H9 (cell line): Measurements from ENCODE around the gene AKT3. TPM values are rescaled to one million over a fixed set of nuclear protein-coding genes. Genes with fewer than 3 reads are reported as not detected.
A peak's percentile ranks its signal among the peaks of the same experiment; 100 is the strongest.

ENCODE experiments used
- DNase-seq: peaks from one replicate; pipeline ENCODE4 v3.0.0-alpha.2; 2017
- H2AFZ ChIP-seq: one replicate; pipeline ENCODE4 v1.6.1; 2013; ENCODE audit warnings: mild to moderate bottlenecking, low read length, control low read depth, moderate library complexity
- H2AK5ac ChIP-seq: 2 replicates; pipeline ENCODE4 v1.6.1; 2013; ENCODE audit warnings: low read length, control low read depth, mixed read lengths; ENCODE audit not compliant: insufficient read length
- H2BK120ac ChIP-seq: one replicate; pipeline ENCODE4 v1.6.1; 2013; ENCODE audit warnings: low read depth, mild to moderate bottlenecking, low read length, control low read depth, inconsistent platforms; ENCODE audit not compliant: poor library complexity, severe bottlenecking
- H2BK12ac ChIP-seq: 2 replicates; pipeline ENCODE4 v1.6.1; 2013; ENCODE audit warnings: low read length, control low read depth, mixed read lengths, low read depth; ENCODE audit not compliant: insufficient read length
- H2BK15ac ChIP-seq: 2 replicates; pipeline ENCODE4 v1.6.1; 2013; ENCODE audit warnings: low read depth, low read length, control low read depth
- H2BK20ac ChIP-seq: one replicate; pipeline ENCODE4 v1.6.1; 2013; ENCODE audit warnings: low read depth, mild to moderate bottlenecking, low read length, control low read depth, inconsistent platforms; ENCODE audit not compliant: poor library complexity, severe bottlenecking
- H2BK5ac ChIP-seq: 2 replicates; pipeline ENCODE4 v1.6.1; 2013; ENCODE audit warnings: low read length, control low read depth, mixed read lengths; ENCODE audit not compliant: insufficient read length
- H3K14ac ChIP-seq: 2 replicates; pipeline ENCODE4 v1.6.1; 2013; ENCODE audit warnings: low read length, control low read depth; ENCODE audit not compliant: insufficient read depth
- H3K18ac ChIP-seq: 2 replicates; pipeline ENCODE4 v1.6.1; 2013; ENCODE audit warnings: low read depth, mild to moderate bottlenecking, mixed read lengths, low read length, control low read depth; ENCODE audit not compliant: insufficient read length
- H3K23ac ChIP-seq: 2 replicates; pipeline ENCODE4 v1.6.1; 2013; ENCODE audit warnings: low read length, control low read depth, mixed read lengths, low read depth; ENCODE audit not compliant: insufficient read length
- H3K23me2 ChIP-seq: 2 replicates; pipeline ENCODE4 v1.6.1; 2013; ENCODE audit warnings: low read depth, mild to moderate bottlenecking, mixed read lengths, low read length, control low read depth; ENCODE audit not compliant: insufficient read length, poor library complexity, severe bottlenecking
- H3K27ac ChIP-seq: 2 replicates; pipeline ENCODE4 v1.5.1; 2013; ENCODE audit warnings: low read length, control low read depth, mixed read lengths, low read depth; ENCODE audit not compliant: insufficient read length
- H3K27me3 ChIP-seq: 2 replicates; pipeline ENCODE4 v1.6.1; 2013; ENCODE audit warnings: low read length, control low read depth, inconsistent platforms; ENCODE audit not compliant: insufficient read depth
- H3K4ac ChIP-seq: 2 replicates; pipeline ENCODE4 v1.6.1; 2013; ENCODE audit warnings: low read depth, mild to moderate bottlenecking, control low read depth, inconsistent platforms, low read length, moderate library complexity
- H3K4me1 ChIP-seq: 2 replicates; pipeline ENCODE4 v1.6.1; 2013; ENCODE audit warnings: low read length, control low read depth, inconsistent platforms; ENCODE audit not compliant: insufficient read depth
- H3K4me2 ChIP-seq: 2 replicates; pipeline ENCODE4 v1.6.1; 2013; ENCODE audit warnings: low read length, control low read depth, mixed read lengths; ENCODE audit not compliant: insufficient read length, insufficient read depth
- H3K56ac ChIP-seq: 2 replicates; pipeline ENCODE4 v1.6.1; 2013; ENCODE audit warnings: low read depth, mild to moderate bottlenecking, mixed read lengths, low read length, control low read depth; ENCODE audit not compliant: insufficient read length
- H3K79me1 ChIP-seq: 2 replicates; pipeline ENCODE4 v1.6.1; 2013; ENCODE audit warnings: low read depth, mild to moderate bottlenecking, moderate library complexity, low read length, control low read depth, inconsistent platforms; ENCODE audit not compliant: insufficient read depth, poor library complexity, severe bottlenecking
- H3K79me2 ChIP-seq: 2 replicates; pipeline ENCODE4 v1.6.1; 2013; ENCODE audit warnings: low read length, control low read depth, inconsistent platforms; ENCODE audit not compliant: insufficient read depth
- H3K9ac ChIP-seq: 2 replicates; pipeline ENCODE4 v1.6.1; 2013; ENCODE audit warnings: low read length, control low read depth, mixed read lengths; ENCODE audit not compliant: insufficient read length; ENCODE audit errors: extremely low read depth
- H3K9me3 ChIP-seq: one replicate; pipeline ENCODE4 v1.6.1; 2013; ENCODE audit warnings: low read depth, low read length, inconsistent platforms; ENCODE audit not compliant: control insufficient read depth
- H3T11ph ChIP-seq: one replicate; pipeline ENCODE4 v1.6.1; 2013; ENCODE audit warnings: mild to moderate bottlenecking, low read length, control low read depth, inconsistent platforms
- H4K20me1 ChIP-seq: one replicate; pipeline ENCODE4 v1.6.1; 2013; ENCODE audit not compliant: control insufficient read depth, insufficient read length, insufficient read depth
- H4K5ac ChIP-seq: 2 replicates; pipeline ENCODE4 v1.6.1; 2013; ENCODE audit warnings: low read depth, mild to moderate bottlenecking, mixed read lengths, low read length, control low read depth; ENCODE audit not compliant: insufficient read length
- H4K8ac ChIP-seq: replicated peaks from 2 replicates; pipeline ENCODE4 v1.6.1; 2013; ENCODE audit warnings: low read length, control low read depth, mixed read lengths, low read depth; ENCODE audit not compliant: insufficient read length
- H4K91ac ChIP-seq: 2 replicates; pipeline ENCODE4 v1.6.1; 2013; ENCODE audit warnings: low read depth, mild to moderate bottlenecking, moderate library complexity, mixed read lengths, low read length, control low read depth; ENCODE audit not compliant: insufficient read length
- H3K27ac Mint-ChIP-seq, 3 experiments: 2 replicates in 2 of 3; 3 replicates in 1 of 3; pipeline ENCODE4 v1.8.0; 2020 to 2021; ENCODE audit warnings: mixed read lengths in 3 of 3, mild to moderate bottlenecking in 1 of 3, moderate library complexity in 1 of 3
- H3K27me3 Mint-ChIP-seq: 2 replicates; pipeline ENCODE4 v1.8.0; 2021; ENCODE audit warnings: low read depth, mild to moderate bottlenecking, moderate library complexity, mixed read lengths
- H3K36me3 Mint-ChIP-seq, 3 experiments: 2 replicates in 2 of 3; 3 replicates in 1 of 3; pipeline ENCODE4 v1.8.0; 2020 to 2021; ENCODE audit warnings: low read depth in 3 of 3, mixed read lengths in 3 of 3; ENCODE audit not compliant: insufficient read depth in 1 of 3
- H3K4me1 Mint-ChIP-seq, 2 experiments: 2 replicates each; pipeline ENCODE4 v1.8.0; 2020; ENCODE audit warnings: mixed read lengths in 2 of 2
- H3K4me3 Mint-ChIP-seq, 2 experiments: 2 replicates in 1 of 2; 3 replicates in 1 of 2; pipeline ENCODE4 v1.8.0; 2020 to 2021; ENCODE audit warnings: mild to moderate bottlenecking in 2 of 2, mixed read lengths in 2 of 2, moderate library complexity in 1 of 2
- H3K9me3 Mint-ChIP-seq, 2 experiments: 2 replicates in 1 of 2; 3 replicates in 1 of 2; pipeline ENCODE4 v1.8.0; 2020; ENCODE audit warnings: mild to moderate bottlenecking in 2 of 2, mixed read lengths in 2 of 2, moderate library complexity in 1 of 2
- WGBS: extraction: QIAGEN DNeasy Blood & Tissue Kit; methylation state at CpG from one replicate; pipeline ENCODE4 v1.1.7; 2013; ENCODE audit warnings: missing lambda C conversion rate, low lambda C conversion rate, mixed read lengths; ENCODE audit not compliant: insufficient read length; ENCODE audit errors: extremely low coverage; 5-methylcytosine and 5-hydroxymethylcytosine counted together
- total RNA-seq: library from RNA; stranded (reverse); gene quantifications from 2 replicates; pipeline ENCODE4 v1.2.1, GENCODE V29; 2021
- TF ChIP-seq, protein P1 (sequence below): fragments of 200-600 bp; sonication (generic); conservative IDR thresholded peaks from 3 replicates; pipeline ENCODE4 v1.8.0; 2021; ENCODE audit warnings: antibody characterized with exemption, mild to moderate bottlenecking

AKT3 gene
- total RNA-seq, 1 experiment from 2014 or later = 27.8 TPM

DNA sequence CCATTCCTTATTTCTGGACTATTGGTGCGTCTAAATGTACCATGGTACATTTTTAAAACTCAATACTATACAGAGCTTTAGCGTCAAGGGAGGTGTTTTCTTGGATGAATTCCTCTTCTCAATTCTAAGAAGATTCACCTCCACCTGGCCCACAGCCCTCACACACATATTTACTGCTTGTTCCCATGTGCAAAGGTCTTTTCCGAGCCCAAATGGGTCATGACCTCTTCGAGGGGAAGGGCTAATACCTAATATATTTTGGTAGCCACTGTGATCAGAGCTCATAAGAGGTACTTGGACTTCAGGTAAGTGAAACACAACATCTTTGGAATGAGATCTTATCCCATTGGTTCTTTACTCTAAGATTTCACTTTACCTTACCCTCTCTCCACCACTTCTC, 388.3 kb downstream of the AKT3 start:
- no CpG with 5 or more reads among the region's 4 CpGs for WGBS
- no peak overlapping the region for H3K4me3 Mint-ChIP-seq

More for the DNA sequence above, 388.3 kb downstream of the AKT3 start:
- Histone ChIP-seq H3K23me2 (no peaks in the 10 kb centered on the region), H3K27ac (no peak overlapping the region), H3K27me3 (no peaks in the 10 kb centered on the region), H3K18ac (no peak overlapping the region), H3K79me1 (no peaks in the 10 kb centered on the region), H3T11ph (no peak overlapping the region), H3K9me3 (no peaks in the 10 kb centered on the region), H3K9ac (no peak overlapping the region), H3K14ac (no peak overlapping the region), H4K5ac (no peak overlapping the region), H4K8ac (no peak overlapping the region), H2AK5ac (no peak overlapping the region), H3K4ac (no peak overlapping the region), H3K23ac (no peak overlapping the region), H2BK120ac (no peak overlapping the region), H3K79me2 (no peaks in the 10 kb centered on the region), H3K4me1 (no peaks in the 10 kb centered on the region), H3K4me2 (no peak overlapping the region), H2BK20ac (no peak overlapping the region), H4K91ac (no peak overlapping the region), H2BK5ac (no peak overlapping the region), H2AFZ (no peak overlapping the region), H2BK12ac (no peak overlapping the region), H4K20me1 (no peaks in the 10 kb centered on the region), H2BK15ac (no peak overlapping the region), H3K56ac (no peak overlapping the region)
- DNase-seq = peak; percentile 1
- Mint-ChIP-seq H3K27ac (no peak overlapping the region), H3K9me3 (no peaks in the 10 kb centered on the region), H3K36me3 (no peaks in the 10 kb centered on the region), H3K4me1 (no peaks in the 10 kb centered on the region), H3K27me3 (no peaks in the 10 kb centered on the region)
- TF ChIP-seq, protein P1, sequence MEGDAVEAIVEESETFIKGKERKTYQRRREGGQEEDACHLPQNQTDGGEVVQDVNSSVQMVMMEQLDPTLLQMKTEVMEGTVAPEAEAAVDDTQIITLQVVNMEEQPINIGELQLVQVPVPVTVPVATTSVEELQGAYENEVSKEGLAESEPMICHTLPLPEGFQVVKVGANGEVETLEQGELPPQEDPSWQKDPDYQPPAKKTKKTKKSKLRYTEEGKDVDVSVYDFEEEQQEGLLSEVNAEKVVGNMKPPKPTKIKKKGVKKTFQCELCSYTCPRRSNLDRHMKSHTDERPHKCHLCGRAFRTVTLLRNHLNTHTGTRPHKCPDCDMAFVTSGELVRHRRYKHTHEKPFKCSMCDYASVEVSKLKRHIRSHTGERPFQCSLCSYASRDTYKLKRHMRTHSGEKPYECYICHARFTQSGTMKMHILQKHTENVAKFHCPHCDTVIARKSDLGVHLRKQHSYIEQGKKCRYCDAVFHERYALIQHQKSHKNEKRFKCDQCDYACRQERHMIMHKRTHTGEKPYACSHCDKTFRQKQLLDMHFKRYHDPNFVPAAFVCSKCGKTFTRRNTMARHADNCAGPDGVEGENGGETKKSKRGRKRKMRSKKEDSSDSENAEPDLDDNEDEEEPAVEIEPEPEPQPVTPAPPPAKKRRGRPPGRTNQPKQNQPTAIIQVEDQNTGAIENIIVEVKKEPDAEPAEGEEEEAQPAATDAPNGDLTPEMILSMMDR = no peak
